K562 (cell line): ENCODE measurements around the gene FSD1L. TPM values are rescaled to one million over a fixed set of nuclear protein-coding genes. Genes with fewer than 3 reads are reported as not detected.

ENCODE experiments used
- ATAC-seq: fragments of 200-7000 bp; cut with Tn5 transposase; 3 replicates; pipeline ENCODE4 v1.9.1; 2020; ENCODE audit warnings: moderate library complexity
- BruUV-seq: library from RNA; stranded (reverse); fragments of 400-500 nt; replicated peaks from 2 replicates; lab custom pipeline; 2021; lab: Mats Ljungman, UMichigan
- CTCF ChIA-PET: fragments of 300-600 bp; formaldehyde crosslinking; extraction: SDS; loops from one replicate; lab custom pipeline; 2021; ENCODE audit warnings: low intra/inter-chr PET ratio; lab: Yijun Ruan, JAX
- POLR2A ChIA-PET: fragments of 300-600, 350-650 bp; sonication (Branson Sonifier 250); formaldehyde crosslinking; extraction: SDS; loops from one replicate; lab custom pipeline; 2021; ENCODE audit warnings: antibody characterized with exemption, inconsistent platforms; lab: Yijun Ruan, JAX
- DNase-seq, 4 experiments: peaks; one replicate each; pipeline versions ENCODE4 v3.0.0 to v3.0.0-alpha.2; 2011 to 2018; ENCODE audit warnings: low spot score in 3 of 4, mixed read lengths in 3 of 4; ENCODE audit errors: extremely low read depth in 1 of 4
- FAIRE-seq: peaks from 2 replicates; lab custom pipeline; 2011; peaks lifted over from hg19 to GRCh38; lab: Jason Lieb, UNC
- H2AFZ ChIP-seq: 2 replicates; pipeline ENCODE4 v1.6.0; 2011; ENCODE audit warnings: low read depth, low read length, control low read depth, inconsistent platforms
- H3K27ac ChIP-seq: fragments of 200-600 bp; 3 replicates; pipeline ENCODE4 v1.8.0; 2011; ENCODE audit warnings: low read depth, mild to moderate bottlenecking, control low read depth, inconsistent platforms, low read length, moderate library complexity, mixed read lengths; ENCODE audit errors: extremely low read depth
- H3K27me3 ChIP-seq, 2 experiments: fragments of 300-600 bp in 1 of 2; 2 replicates in 1 of 2; 3 replicates in 1 of 2; pipeline versions ENCODE4 v1.6.0 to v1.8.0; 2011; ENCODE audit warnings: inconsistent platforms in 2 of 2, low read length in 2 of 2, mild to moderate bottlenecking in 1 of 2, mixed read lengths in 1 of 2, moderate library complexity in 1 of 2; ENCODE audit not compliant: control insufficient read depth in 2 of 2, insufficient read depth in 2 of 2
- H3K36me3 ChIP-seq: fragments of 300-600 bp; 3 replicates; pipeline ENCODE4 v1.8.0; 2011; ENCODE audit warnings: mild to moderate bottlenecking, low read length, inconsistent platforms; ENCODE audit not compliant: control insufficient read depth, insufficient read depth
- H3K4me1 ChIP-seq, 2 experiments: fragments of 200-600 bp in 1 of 2; replicated peaks in 1 of 2; 2 replicates in 1 of 2; 3 replicates in 1 of 2; pipeline versions ENCODE4 v1.5.1 to v1.8.0; 2011; ENCODE audit warnings: inconsistent platforms in 2 of 2, low read length in 2 of 2, mild to moderate bottlenecking in 1 of 2, mixed read lengths in 1 of 2, moderate library complexity in 1 of 2; ENCODE audit not compliant: control insufficient read depth in 2 of 2, insufficient read depth in 2 of 2
- H3K4me2 ChIP-seq: 2 replicates; pipeline ENCODE4 v1.6.1; 2011; ENCODE audit warnings: low read length, control low read depth, inconsistent platforms, mixed read lengths; ENCODE audit not compliant: insufficient read depth
- H3K4me3 ChIP-seq: fragments of 200-600 bp; sonication (generic), shearing (Covaris generic); 2 replicates; pipeline ENCODE4 v1.5.1; 2016; ENCODE audit warnings: control low read depth, inconsistent platforms
- H3K79me2 ChIP-seq: fragments of 200-600 bp; 3 replicates; pipeline ENCODE4 v1.8.0; 2011; ENCODE audit warnings: low read length, inconsistent platforms; ENCODE audit not compliant: control insufficient read depth, insufficient read depth
- H3K9ac ChIP-seq, 2 experiments: 2 replicates each; pipeline versions ENCODE4 v1.6.0 to v1.6.1; 2011; ENCODE audit warnings: low read depth in 2 of 2, low read length in 2 of 2, control low read depth in 1 of 2, inconsistent platforms in 1 of 2, mild to moderate bottlenecking in 1 of 2, mixed read lengths in 1 of 2; ENCODE audit not compliant: insufficient read depth in 1 of 2
- H3K9me1 ChIP-seq: one replicate; pipeline ENCODE4 v1.6.0; 2011; ENCODE audit warnings: inconsistent platforms, mild to moderate bottlenecking, low read length, moderate library complexity; ENCODE audit not compliant: control insufficient read depth, insufficient read depth
- H3K9me3 ChIP-seq: replicated peaks from 2 replicates; pipeline ENCODE4 v1.5.1; 2011; ENCODE audit warnings: low read depth, low read length, inconsistent platforms; ENCODE audit not compliant: control insufficient read depth, insufficient read depth
- H4K20me1 ChIP-seq: replicated peaks from 2 replicates; pipeline ENCODE4 v1.6.1; 2011; ENCODE audit warnings: low read length, inconsistent platforms, mixed read lengths; ENCODE audit not compliant: control insufficient read depth, insufficient read depth
- DMBX1 ChIP-seq: fragments of 250-450 bp; sonication (Bioruptor Pico); IDR thresholded peaks from 2 replicates; pipeline ENCODE4 v1.8.0; 2022; ENCODE audit warnings: inconsistent platforms, mild to moderate bottlenecking, moderate library complexity, borderline replicate concordance
- MEIS2 ChIP-seq: fragments of 450-650 bp; IDR thresholded peaks from 2 replicates; pipeline ENCODE4 v1.6.1; 2014; ENCODE audit warnings: mild to moderate bottlenecking; ENCODE audit not compliant: partially characterized antibody
- MTA3 ChIP-seq: fragments of 450-650 bp; formaldehyde crosslinking; IDR thresholded peaks from 2 replicates; pipeline ENCODE4 v1.6.1; 2017; ENCODE audit warnings: mild to moderate bottlenecking, borderline replicate concordance
- PHF21A ChIP-seq: fragments of 450-650 bp; IDR thresholded peaks from 2 replicates; pipeline ENCODE4 v1.6.1; 2017; ENCODE audit warnings: low read depth, borderline replicate concordance
- POLR2AphosphoS5 ChIP-seq: IDR thresholded peaks from 2 replicates; pipeline ENCODE4 v1.6.1; 2011; ENCODE audit warnings: mild to moderate bottlenecking, low read depth, low read length, moderate library complexity; ENCODE audit not compliant: control insufficient read depth, insufficient read depth
- POU5F1 ChIP-seq: fragments of 150-350 bp; IDR thresholded peaks from 2 replicates; pipeline ENCODE4 v1.6.1; 2014; ENCODE audit warnings: borderline replicate concordance, low read length, low read depth, mild to moderate bottlenecking; ENCODE audit not compliant: partially characterized antibody
- RERE ChIP-seq: sonication (generic); formaldehyde crosslinking; IDR thresholded peaks from 2 replicates; pipeline ENCODE4 v1.8.0; 2023; ENCODE audit warnings: missing genetic modification reagents, mild to moderate bottlenecking, borderline replicate concordance
- ZBED1 ChIP-seq: IDR thresholded peaks from 2 replicates; pipeline ENCODE4 v1.6.1; 2014
- ZBTB9 ChIP-seq: fragments of 450-650 bp; formaldehyde crosslinking; IDR thresholded peaks from 2 replicates; pipeline ENCODE4 v1.4.0; 2020; ENCODE audit warnings: mild to moderate bottlenecking, moderate library complexity
- ZNF3 ChIP-seq: fragments of 250-450 bp; sonication (Bioruptor Pico); IDR thresholded peaks from 2 replicates; pipeline ENCODE4 v1.5.0; 2021; ENCODE audit warnings: mild to moderate bottlenecking, moderate library complexity
- ZNF347 ChIP-seq: fragments of 450-650 bp; formaldehyde crosslinking; IDR thresholded peaks from 2 replicates; pipeline ENCODE4 v1.4.0; 2020; ENCODE audit warnings: low read depth, mild to moderate bottlenecking, moderate library complexity
- ZNF717 ChIP-seq: fragments of 250-450 bp; sonication (Bioruptor Pico); IDR thresholded peaks from 2 replicates; pipeline ENCODE4 v1.5.0; 2021
- ZNF780A ChIP-seq: fragments of 250-450 bp; sonication (Bioruptor Pico); IDR thresholded peaks from 2 replicates; pipeline ENCODE4 v1.5.0; 2021; ENCODE audit warnings: mild to moderate bottlenecking
- WGBS: fragments of 100-300 bp; shearing (Covaris generic); methylation state at CpG from one replicate; pipeline ENCODE4 v1.1.6; 2016; ENCODE audit warnings: low coverage, mixed read lengths; ENCODE audit not compliant: insufficient coverage; ENCODE audit errors: missing lambda C conversion rate; 5-methylcytosine and 5-hydroxymethylcytosine counted together
- in situ Hi-C: fragments of 300-500 bp; cut with MboI; formaldehyde crosslinking; loops from 4 replicates; pipeline ENCODE4 v1.15.0; 2018; ENCODE audit warnings: inconsistent platforms, mixed read lengths
- intact Hi-C: fragments of 100-400 bp; cut with micrococcal nuclease; formaldehyde crosslinking; loops from 2 replicates; pipeline ENCODE4 v1.14.2; 2022
- polyA plus RNA-seq, 8 experiments: library from polyadenylated mRNA; depleted of rRNA in 4 of 8; stranded (reverse) in 5 of 8; unstranded in 3 of 8; fragments of >200 nt; fragmentation: Nextera tagmentation in 2 of 8; fragmentation: Illumina TruSeq in 1 of 8; extraction: Ambion mirVana in 2 of 8; extraction: Trizol in 1 of 8; gene quantifications; 2 replicates each; pipeline versions ENCODE4 v1.2.1 to v1.2.3, GENCODE V29; 2011 to 2014; ENCODE audit warnings: inconsistent platforms in 1 of 8, missing spikeins in 1 of 8
- total RNA-seq, 7 experiments: library from RNA; depleted of rRNA in 6 of 7; stranded (reverse); fragments of >200 nt in 6 of 7; fragmentation: Illumina TruSeq in 2 of 7; extraction: Trizol in 2 of 7; gene quantifications; 2 replicates each; pipeline versions ENCODE4 v1.2.1 to v1.2.3, GENCODE V29; 2011 to 2021; ENCODE audit warnings: low replicate concordance in 1 of 7
- TF ChIP-seq, protein P1 (sequence below): fragments of 450-650 bp; formaldehyde crosslinking; conservative IDR thresholded peaks from 2 replicates; pipeline ENCODE4 v1.4.0; 2022; ENCODE audit warnings: mild to moderate bottlenecking, missing genetic modification characterization

The FSD1L gene
- total and polyA plus RNA-seq, 9 of the 15 experiments (the other 6 are each of a cell fraction or from before 2014, with no cell fraction given), result 0.95 to 4.2 (median 2.1) TPM

DNA sequence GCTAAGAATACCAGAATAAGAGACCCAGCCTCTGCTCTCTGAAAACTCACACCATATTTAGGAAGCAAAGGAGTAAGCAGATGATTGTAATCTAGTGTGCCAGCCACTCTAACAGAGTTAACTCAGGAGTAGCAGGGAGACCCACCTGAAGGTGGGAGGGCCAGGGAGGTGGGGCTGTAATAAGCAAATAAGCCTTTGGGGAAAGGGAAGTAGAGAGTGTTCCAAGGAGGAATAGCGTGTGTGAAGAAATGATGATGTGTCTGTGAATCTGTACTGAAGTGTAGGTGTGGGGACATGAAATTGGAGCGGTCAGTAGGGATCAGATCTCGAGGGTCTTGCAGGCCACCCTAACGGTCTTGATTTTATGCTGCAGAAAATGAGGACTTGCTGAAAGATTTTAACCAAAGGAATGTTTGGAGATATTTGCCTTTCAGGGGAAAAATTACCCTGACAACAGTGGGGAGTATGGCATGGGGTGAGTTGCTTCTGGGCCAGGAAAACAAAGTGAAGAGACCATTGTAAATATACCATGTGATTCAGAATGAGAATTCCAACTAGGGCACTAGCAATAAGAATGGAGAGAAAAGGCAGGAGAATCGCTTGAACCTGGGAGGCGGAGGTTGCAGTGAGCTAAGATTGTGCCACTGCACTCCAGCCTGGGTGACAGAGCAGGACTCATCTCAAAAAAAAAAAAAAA is 44.1 kb upstream of the FSD1L start:
- no peak for ATAC-seq
- TF ChIP-seq ZNF3, result no peak
- TF ChIP-seq ZBTB9 (CRISPR knock-in tag), result no peak
- no peak for TF ChIP-seq DMBX1 (CRISPR knock-in tag)
- no peak for TF ChIP-seq POU5F1
- no peak for TF ChIP-seq MEIS2
- TF ChIP-seq ZBED1, result no peak
- TF ChIP-seq, protein P1, sequence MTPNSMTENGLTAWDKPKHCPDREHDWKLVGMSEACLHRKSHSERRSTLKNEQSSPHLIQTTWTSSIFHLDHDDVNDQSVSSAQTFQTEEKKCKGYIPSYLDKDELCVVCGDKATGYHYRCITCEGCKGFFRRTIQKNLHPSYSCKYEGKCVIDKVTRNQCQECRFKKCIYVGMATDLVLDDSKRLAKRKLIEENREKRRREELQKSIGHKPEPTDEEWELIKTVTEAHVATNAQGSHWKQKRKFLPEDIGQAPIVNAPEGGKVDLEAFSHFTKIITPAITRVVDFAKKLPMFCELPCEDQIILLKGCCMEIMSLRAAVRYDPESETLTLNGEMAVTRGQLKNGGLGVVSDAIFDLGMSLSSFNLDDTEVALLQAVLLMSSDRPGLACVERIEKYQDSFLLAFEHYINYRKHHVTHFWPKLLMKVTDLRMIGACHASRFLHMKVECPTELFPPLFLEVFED (CRISPR knock-in tag), result no peak
- TF ChIP-seq PHF21A, result no peak
- TF ChIP-seq ZNF347 (CRISPR knock-in tag), result no peak
- TF ChIP-seq ZNF780A, result no peak
- no peak for TF ChIP-seq POLR2AphosphoS5
- TF ChIP-seq RERE, result no peak
- no peak for TF ChIP-seq ZNF717 (CRISPR knock-in tag)
- TF ChIP-seq MTA3, result no peak

More for the DNA sequence above, 44.1 kb upstream of the FSD1L start:
- in situ Hi-C loops, result loop anchor here (10.0 kb wide), 1 partner anchor 619 kb away; no protein-coding TSS in a partner anchor
- no peak overlapping the region for H2AFZ ChIP-seq
- BruUV-seq, result no TSS peak
- H3K9me3 ChIP-seq, result no peaks in the 10 kb centered on the region
- peaks cover 17 to 20% of the 10 kb centered on the region in 2 experiments for H3K27me3 ChIP-seq
- FAIRE-seq, result no peak
- POLR2A ChIA-PET, result interaction anchor here (0.6 kb wide), 1 partner anchor 571 kb away, joined by 3 read pairs; no protein-coding TSS in a partner anchor
- no peak overlapping the region for H3K4me3 ChIP-seq
- H3K9me1 ChIP-seq, result no peaks in the 10 kb centered on the region
- no peak for DNase-seq
- CTCF ChIA-PET, result interaction anchor here (1.1 kb wide), 1 partner anchor 12 kb away, joined by 3 read pairs; no protein-coding TSS in a partner anchor
- under 1% methylated on average over 6 of the region's 6 CpGs for WGBS
- H4K20me1 ChIP-seq, result no peaks in the 10 kb centered on the region
- intact Hi-C loops, result no loop called here
- H3K27ac ChIP-seq, result no peak overlapping the region
- H3K9ac ChIP-seq, result no peak overlapping the region
- H3K4me1 ChIP-seq, result no peaks in the 10 kb centered on the region
- no peaks in the 10 kb centered on the region for H3K36me3 ChIP-seq
- H3K4me2 ChIP-seq, result no peak overlapping the region
- no peaks in the 10 kb centered on the region for H3K79me2 ChIP-seq
